Activated T-cell treated with anti-CD3 and anti-CD28 coated beads for 24 hours (primary cell): ENCODE results near the gene UBFD1.
"Not testable (repeated sequence)": the region's sequence is repeated elsewhere in the genome, so short reads cannot be mapped to it uniquely, and the experiment has no call there.

Source experiments
- DNase-seq: peaks from one replicate; pipeline ENCODE4 v3.0.0-alpha.2; 2020; ENCODE audit warnings: low read depth

Gene UBFD1

DNA sequence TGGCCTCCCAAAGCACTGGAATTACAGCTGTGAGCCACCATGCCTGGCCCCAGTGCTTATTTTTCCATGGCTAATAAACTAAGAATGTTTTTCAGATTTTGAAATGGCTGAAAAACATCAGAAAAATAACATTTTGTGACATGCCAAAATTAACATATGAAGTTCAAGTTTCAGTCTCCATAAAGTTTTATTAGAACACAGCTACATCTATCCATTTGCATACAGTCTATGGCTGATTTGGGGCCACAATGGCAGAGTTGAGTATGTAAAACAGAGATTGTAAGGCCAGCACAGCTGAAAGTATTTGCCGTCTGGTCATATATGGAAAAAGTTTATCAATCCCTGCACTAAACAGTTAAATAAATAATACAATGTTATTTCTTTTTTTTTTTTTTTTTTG, 52.4 kb downstream of the UBFD1 start:
- DNase-seq = no peak

DNA sequence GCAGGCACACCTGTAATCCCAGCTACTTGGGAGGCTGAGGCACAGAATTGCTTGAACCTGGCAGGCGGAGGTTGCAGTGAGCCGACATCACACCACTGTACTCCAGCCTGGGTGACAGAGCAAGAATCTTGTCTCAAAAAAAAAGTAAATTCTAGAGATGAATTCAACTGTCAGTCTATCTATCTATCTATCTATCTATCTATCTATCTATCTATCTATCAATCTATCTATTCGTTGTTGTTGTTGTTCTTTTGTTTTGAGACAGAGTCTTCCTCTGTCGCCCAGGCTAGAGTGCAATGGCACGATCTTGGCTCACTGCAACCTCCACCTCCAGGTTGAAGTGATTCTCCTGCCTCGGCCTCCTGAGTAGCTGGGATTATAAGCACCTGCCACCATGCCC, 53.4 kb downstream of the UBFD1 start:
- DNase-seq = not testable (repeated sequence)

DNA sequence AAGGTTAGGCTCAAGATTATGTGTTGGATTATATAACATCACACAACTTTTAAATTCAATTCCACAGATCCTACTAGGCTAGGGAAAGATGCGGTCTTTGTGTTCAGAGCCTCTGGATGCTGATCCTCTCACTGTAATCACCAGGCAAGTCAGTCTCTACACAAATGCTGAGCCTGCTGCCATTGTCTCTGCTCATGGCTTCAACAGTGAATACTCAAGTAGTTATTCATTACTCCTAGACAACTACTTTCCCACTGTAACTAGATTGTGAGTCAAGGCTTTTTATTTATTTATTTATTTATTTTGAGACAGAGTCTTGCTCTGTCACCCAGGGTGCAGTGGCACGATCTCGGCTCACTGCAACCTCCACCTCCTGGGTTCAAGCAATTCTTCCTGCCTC, 54.4 kb downstream of the UBFD1 start:
- DNase-seq = no peak

DNA sequence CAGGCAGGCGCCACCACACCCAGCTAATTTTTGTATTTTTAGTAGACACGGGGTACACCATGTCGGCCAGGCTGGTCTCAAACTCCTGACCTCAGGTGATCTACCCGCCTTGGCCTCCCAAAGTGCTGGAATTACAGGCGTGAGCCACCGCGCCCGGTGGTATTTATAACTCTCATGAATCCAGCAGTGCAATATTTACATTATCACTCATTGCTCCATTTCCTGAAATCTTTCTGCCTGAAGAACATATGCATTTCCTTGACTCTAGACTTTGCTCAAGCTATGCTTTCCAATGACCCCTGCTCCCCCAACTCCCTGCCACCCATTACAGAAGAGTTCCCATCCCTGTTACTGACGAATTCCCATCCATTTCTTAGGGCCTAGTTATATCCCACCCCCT, 58.3 kb downstream of the UBFD1 start:
- DNase-seq = no peak
